Uterus (tissue), 4 donors: ENCODE measurements around the gene PRKAG2. TPM values are rescaled to one million over a fixed set of nuclear protein-coding genes. Genes with fewer than 3 reads are reported as not detected.

ENCODE experiments used
- DNase-seq, 2 donors: peaks; one replicate each; pipeline ENCODE4 v3.0.0-alpha.2; 2019 to 2020
- H3K27ac ChIP-seq, 2 donors: fragments of 200-600 bp; sonication (generic); 1 replicate in 1 of 2; 2 replicates in 1 of 2; pipeline ENCODE4 v1.5.1; 2016 to 2018
- H3K27me3 ChIP-seq, 2 donors: fragments of 200-600 bp; sonication (generic); one replicate each; pipeline ENCODE4 v1.5.1; 2018 to 2019; ENCODE audit warnings: control low read depth in 1 of 2
- H3K36me3 ChIP-seq, 2 donors: fragments of 200-600 bp; sonication (generic); one replicate each; pipeline ENCODE4 v1.5.1; 2019; ENCODE audit warnings: control low read depth in 1 of 2
- H3K4me1 ChIP-seq, 2 donors: fragments of 200-600 bp; sonication (generic); one replicate each; pipeline ENCODE4 v1.5.1; 2018 to 2019; ENCODE audit warnings: control low read depth in 1 of 2
- H3K4me3 ChIP-seq, 2 donors: fragments of 200-600 bp; sonication (generic); 1 replicate in 1 of 2; 2 replicates in 1 of 2; pipeline ENCODE4 v1.5.1; 2018 to 2019; ENCODE audit warnings: mild to moderate bottlenecking in 1 of 2
- H3K9me3 ChIP-seq, 2 donors: fragments of 200-600 bp; sonication (generic); one replicate each; pipeline ENCODE4 v1.5.1; 2019; ENCODE audit warnings: control low read depth in 1 of 2
- CTCF ChIP-seq, 4 experiments: fragments of 200-600 bp in 2 of 4; fragments of 450-650 bp in 2 of 4; sonication (generic) in 2 of 4; IDR thresholded peaks; one replicate each; pipeline ENCODE4 v1.5.1; 2016 to 2019; ENCODE audit warnings: antibody characterized with exemption in 4 of 4, mild to moderate bottlenecking in 2 of 4, moderate library complexity in 1 of 4
- POLR2A ChIP-seq, 2 donors: fragments of 450-650 bp; IDR thresholded peaks; one replicate each; pipeline ENCODE4 v1.6.1; 2016; ENCODE audit warnings: antibody characterized with exemption in 2 of 2, mild to moderate bottlenecking in 1 of 2, moderate library complexity in 1 of 2
- intact Hi-C: fragments of 100-400 bp; cut with DNase I; formaldehyde crosslinking; loops from one replicate; pipeline ENCODE4 v1.15.1; 2023; ENCODE audit warnings: low total_unique reads
- total RNA-seq, 4 donors: library from RNA; depleted of rRNA in 3 of 4; stranded (reverse); fragments of >200 nt in 3 of 4; gene quantifications; one replicate each; pipeline versions ENCODE4 v1.1.0 to v1.2.4, GENCODE V29; 2014 to 2023
- donor health status: DM: yes; HTN: yes; CAD: no.

PRKAG2 gene
- total RNA-seq, 4 donors from 2014 or later, result 15.1 to 66.2 (median 33.6) TPM

- intact Hi-C loops, result no loop called here
- Histone ChIP-seq H3K36me3 (no peaks in the 10 kb centered on the region), H3K4me3 (no peak overlapping the region), H3K9me3 (no peaks in the 10 kb centered on the region), H3K4me1 (no peaks in the 10 kb centered on the region), H3K27ac (no peak overlapping the region), H3K27me3 (no peaks in the 10 kb centered on the region)
- no peak for TF ChIP-seq POLR2A (IDR thresholded peaks at IDR 0.05)
- TF ChIP-seq CTCF (IDR thresholded peaks at IDR 0.05), result no peak
- DNase-seq, result no peak
Observed at GRCh38 chr7:151721694-151722093, 155.2 kb downstream of the PRKAG2 start.

DNA sequence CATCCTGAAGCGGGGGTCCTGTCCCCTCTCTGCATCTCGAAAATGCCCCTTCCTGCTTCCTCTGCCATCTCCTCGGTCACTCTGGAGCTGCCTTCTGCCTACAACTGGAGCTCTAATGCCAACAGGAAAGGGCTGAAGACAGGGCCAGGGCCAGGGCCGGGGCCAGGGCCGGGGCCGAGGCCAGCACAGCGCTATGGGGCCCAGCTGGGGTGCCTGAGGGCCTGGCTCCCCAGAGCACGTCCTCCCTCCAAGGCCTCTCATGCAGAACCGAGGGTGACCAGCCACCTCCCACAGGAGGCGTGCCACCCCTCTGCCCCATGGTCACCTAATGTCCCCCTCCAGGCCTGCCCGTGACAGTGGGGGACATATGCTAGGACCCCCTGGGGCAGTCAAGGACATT, 155.7 kb downstream of the PRKAG2 start:
- Histone ChIP-seq H3K36me3 (no peaks in the 10 kb centered on the region), H3K4me3 (no peak overlapping the region), H3K9me3 (no peaks in the 10 kb centered on the region), H3K27ac (no peak overlapping the region), H3K4me1 (no peaks in the 10 kb centered on the region), H3K27me3 (no peaks in the 10 kb centered on the region)
- intact Hi-C loops, result no loop called here
- TF ChIP-seq CTCF (IDR thresholded peaks at IDR 0.05), result no peak
- no peak for TF ChIP-seq POLR2A (IDR thresholded peaks at IDR 0.05)
- DNase-seq, result no peak

DNA sequence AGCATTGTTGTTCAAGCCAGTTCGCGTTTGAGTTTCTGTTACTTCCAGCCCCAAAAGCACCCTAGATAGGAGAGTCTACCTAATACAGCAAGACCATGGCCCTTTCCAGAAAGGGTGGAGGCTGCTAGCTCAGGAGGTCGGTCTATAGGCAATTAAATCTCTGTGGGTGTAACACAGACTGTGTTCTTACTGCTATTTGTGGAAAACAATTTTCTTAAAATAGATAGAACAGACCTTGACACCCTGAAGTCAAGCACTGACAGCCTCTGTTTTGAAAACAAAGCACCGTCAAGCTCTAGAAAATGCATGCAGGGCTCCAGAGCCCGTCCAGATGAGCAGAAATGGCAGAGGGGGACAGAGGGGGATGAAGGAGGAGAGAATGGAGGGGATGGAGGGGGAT, 156.6 kb downstream of the PRKAG2 start:
- no peaks in the 10 kb centered on the region for H3K4me1 ChIP-seq
- no peak overlapping the region for H3K27ac ChIP-seq
- no peaks in the 10 kb centered on the region for H3K9me3 ChIP-seq
- H3K4me3 ChIP-seq, result no peak overlapping the region
- no peak for DNase-seq
- intact Hi-C loops, result no loop called here
- no peaks in the 10 kb centered on the region for H3K36me3 ChIP-seq
- H3K27me3 ChIP-seq, result no peaks in the 10 kb centered on the region
- TF ChIP-seq POLR2A (IDR thresholded peaks at IDR 0.05) (no peak), CTCF (IDR thresholded peaks at IDR 0.05) (no peak)

DNA sequence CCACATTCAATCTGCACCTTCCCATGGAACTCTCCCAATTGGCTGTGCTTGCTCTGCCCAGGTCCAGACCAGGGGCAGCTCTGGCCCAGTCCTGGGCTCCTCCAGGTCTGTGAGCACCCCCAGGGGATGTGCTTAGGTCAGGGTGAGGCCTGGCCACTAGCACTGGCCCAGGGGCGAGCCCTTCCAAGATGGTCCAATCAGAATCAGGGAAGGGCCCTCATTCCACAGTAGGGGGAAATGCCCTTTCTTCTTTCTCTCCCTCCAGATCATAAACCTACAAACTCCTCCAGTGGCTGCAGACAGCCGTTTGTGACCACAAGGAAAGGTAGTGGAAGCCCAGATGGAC, 157.0 kb downstream of the PRKAG2 start:
- no peaks in the 10 kb centered on the region for H3K9me3 ChIP-seq
- TF ChIP-seq CTCF (IDR thresholded peaks at IDR 0.05) (no peak), POLR2A (IDR thresholded peaks at IDR 0.05) (no peak)
- intact Hi-C loops, result no loop called here
- H3K4me1 ChIP-seq, result no peaks in the 10 kb centered on the region
- H3K4me3 ChIP-seq, result no peak overlapping the region
- no peaks in the 10 kb centered on the region for H3K36me3 ChIP-seq
- DNase-seq, result no peak
- no peaks in the 10 kb centered on the region for H3K27me3 ChIP-seq
- no peak overlapping the region for H3K27ac ChIP-seq

- Histone ChIP-seq H3K27me3 (no peaks in the 10 kb centered on the region), H3K9me3 (no peaks in the 10 kb centered on the region), H3K27ac (no peak overlapping the region), H3K4me1 (no peaks in the 10 kb centered on the region), H3K36me3 (no peaks in the 10 kb centered on the region), H3K4me3 (no peak overlapping the region)
- intact Hi-C loops, result no loop called here
- TF ChIP-seq POLR2A (IDR thresholded peaks at IDR 0.05), result no peak
- TF ChIP-seq CTCF (IDR thresholded peaks at IDR 0.05), result no peak
- DNase-seq, result no peak
Observed at GRCh38 chr7:151719031-151719896, 157.7 kb downstream of the PRKAG2 start.
